GM12865 (cell line): ENCODE data around the gene SUB1.

Experiments
- DNase-seq: peaks from one replicate; pipeline ENCODE4 v3.0.0; 2010; ENCODE audit warnings: low read depth
- H3K4me3 ChIP-seq: 2 replicates; pipeline ENCODE4 v1.5.1; 2011; ENCODE audit warnings: mild to moderate bottlenecking, low read depth, low read length, control low read depth
- CTCF ChIP-seq: IDR thresholded peaks from 2 replicates; pipeline ENCODE4 v1.5.1; 2011; ENCODE audit warnings: low read length, control low read depth, low read depth, inconsistent platforms; ENCODE audit not compliant: insufficient read depth; ENCODE audit errors: missing control alignments

The SUB1 gene

GRCh38 chr5:32646061-32646969 lies 61.0 kb downstream of the SUB1 start:
- TF ChIP-seq CTCF: no peak
- no peak for DNase-seq
- no peak overlapping the region for H3K4me3 ChIP-seq

GRCh38 chr5:32651088-32651487 lies 65.7 kb downstream of the SUB1 start:
- H3K4me3 ChIP-seq: no peak overlapping the region
- no peak for DNase-seq
- TF ChIP-seq CTCF: no peak

GRCh38 chr5:32651638-32652037 lies 66.3 kb downstream of the SUB1 start:
- no peak for DNase-seq
- H3K4me3 ChIP-seq: no peak overlapping the region
- no peak for TF ChIP-seq CTCF
